ENCODE results near the gene PHRF1.
"Not testable (repeated sequence)": the region's sequence is repeated elsewhere in the genome, so short reads cannot be mapped to it uniquely, and the experiment has no call there.

Gene PHRF1

DNA sequence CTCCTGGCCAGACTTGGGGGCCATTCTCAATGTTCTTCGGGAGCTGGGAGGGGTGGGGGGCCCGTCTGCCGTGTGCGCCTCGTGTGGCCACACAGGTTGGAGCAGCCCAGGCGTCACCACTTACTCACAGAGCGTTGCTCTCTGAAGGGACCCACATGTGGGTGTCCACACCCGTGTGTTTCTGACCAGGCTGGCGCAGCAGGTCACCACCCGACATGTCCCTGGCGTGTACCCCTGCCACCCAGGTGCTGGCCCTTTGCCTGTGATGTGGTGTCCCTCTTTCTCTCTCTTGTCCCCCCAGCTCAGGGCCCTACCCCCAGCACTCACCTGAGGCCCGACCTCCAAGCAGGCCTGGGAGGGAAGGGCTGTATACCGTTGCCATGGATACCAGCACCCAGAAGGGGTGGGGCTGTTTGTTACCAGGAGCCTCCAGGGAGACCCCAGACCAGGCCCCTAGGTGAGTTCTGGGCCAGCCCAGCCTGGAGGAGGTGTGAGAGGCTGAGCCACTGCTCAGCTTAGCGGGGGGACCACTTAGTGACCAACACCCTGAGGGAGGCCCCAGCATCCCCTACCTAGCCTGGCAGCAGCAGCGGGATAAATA lies 17.1 kb upstream of the PHRF1 start:
- DNase-seq = no peak

DNA sequence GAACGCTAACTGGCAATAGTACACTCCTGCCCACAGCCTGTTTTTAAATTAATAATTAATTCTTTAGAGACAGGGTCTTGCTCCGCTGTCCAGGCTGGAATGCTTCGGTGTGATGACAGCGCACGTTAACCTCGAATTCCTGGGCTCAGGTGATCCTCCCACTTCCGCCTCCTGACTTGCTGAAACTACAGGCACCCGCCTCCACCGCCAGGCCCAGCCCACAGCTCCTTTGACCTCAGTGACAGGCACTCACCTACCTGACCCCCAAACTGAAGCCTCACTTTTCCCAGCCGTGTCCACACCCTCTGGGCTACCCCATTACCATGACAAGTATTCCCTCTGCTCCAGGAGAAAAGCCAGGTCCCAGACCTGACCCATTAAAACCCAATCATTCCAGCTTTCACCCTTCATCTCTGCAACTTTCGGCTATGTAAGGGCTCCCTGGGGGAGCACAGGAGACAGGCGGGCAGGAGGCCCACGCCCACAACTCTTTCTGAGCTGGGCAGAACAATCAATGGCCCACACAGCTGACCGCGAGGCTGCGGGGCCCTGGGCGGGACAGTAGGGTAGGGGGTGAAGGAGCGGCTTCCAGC lies 16.5 kb upstream of the PHRF1 start:
- no peak for DNase-seq

- peak; percentile 73 to 83 for DNase-seq
Observed at GRCh38 chr11:560305-561147, 15.7 kb upstream of the PHRF1 start, which contains the start of the genes LMNTD2 and RASSF7. LMNTD2 (minus strand) TSS chr11:560738; CDS start chr11:560716, 22 bp downstream. RASSF7 (plus strand) TSS chr11:560970; CDS start chr11:561769, 799 bp downstream.

DNA sequence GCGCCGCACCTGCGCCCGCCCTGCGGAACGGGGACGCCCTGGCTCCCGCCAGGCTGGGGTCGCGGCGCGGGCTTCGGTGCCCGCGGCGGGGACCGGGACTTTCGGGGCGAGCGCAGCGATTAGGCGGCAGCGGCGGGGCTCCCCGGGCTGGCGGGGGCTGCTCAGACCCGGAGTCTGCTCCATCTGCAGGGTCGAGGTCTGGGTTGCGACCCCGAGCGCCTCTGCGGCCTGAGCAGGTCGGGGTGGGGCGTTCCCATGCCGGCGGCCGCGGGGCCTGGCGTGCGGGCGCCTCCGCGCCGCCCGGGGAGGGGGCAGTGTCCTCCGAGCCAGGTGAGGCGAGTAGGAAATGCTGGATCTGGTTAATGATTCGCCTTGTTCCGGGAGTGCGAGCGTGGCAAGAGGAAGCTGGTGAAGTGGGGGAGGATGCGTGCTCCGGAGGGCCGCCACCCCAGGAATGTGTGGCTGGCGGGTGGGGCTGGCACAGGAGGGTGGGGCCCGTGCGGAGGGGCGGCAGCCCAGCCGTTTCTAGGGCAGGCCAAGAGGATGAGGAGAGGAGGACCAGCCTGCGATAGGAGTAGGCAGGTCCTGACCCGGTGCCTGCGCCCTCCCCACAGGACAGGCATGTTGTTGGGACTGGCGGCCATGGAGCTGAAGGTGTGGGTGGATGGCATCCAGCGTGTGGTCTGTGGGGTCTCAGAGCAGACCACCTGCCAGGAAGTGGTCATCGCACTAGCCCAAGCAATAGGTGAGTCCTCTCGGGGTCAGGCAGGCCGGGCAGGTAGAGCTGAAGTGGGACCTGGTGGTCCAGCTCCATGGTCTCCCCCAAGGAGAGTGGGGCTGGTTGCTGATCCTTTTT lies 14.9 kb upstream of the PHRF1 start:
- no peak for DNase-seq

DNA sequence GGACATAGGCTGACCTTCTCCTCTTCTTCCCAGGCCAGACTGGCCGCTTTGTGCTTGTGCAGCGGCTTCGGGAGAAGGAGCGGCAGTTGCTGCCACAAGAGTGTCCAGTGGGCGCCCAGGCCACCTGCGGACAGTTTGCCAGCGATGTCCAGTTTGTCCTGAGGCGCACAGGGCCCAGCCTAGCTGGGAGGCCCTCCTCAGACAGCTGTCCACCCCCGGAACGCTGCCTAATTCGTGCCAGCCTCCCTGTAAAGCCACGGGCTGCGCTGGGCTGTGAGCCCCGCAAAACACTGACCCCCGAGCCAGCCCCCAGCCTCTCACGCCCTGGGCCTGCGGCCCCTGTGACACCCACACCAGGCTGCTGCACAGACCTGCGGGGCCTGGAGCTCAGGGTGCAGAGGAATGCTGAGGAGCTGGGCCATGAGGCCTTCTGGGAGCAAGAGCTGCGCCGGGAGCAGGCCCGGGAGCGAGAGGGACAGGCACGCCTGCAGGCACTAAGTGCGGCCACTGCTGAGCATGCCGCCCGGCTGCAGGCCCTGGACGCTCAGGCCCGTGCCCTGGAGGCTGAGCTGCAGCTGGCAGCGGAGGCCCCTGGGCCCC lies 14.1 kb upstream of the PHRF1 start:
- no peak for DNase-seq

- DNase-seq = no peak
Observed at GRCh38 chr11:563066-563811, 13.0 kb upstream of the PHRF1 start.

GRCh38 chr11:563812-564578 lies 12.3 kb upstream of the PHRF1 start:
- no peak for DNase-seq

GRCh38 chr11:565921-566509 lies 10.3 kb upstream of the PHRF1 start:
- no peak for DNase-seq

DNA sequence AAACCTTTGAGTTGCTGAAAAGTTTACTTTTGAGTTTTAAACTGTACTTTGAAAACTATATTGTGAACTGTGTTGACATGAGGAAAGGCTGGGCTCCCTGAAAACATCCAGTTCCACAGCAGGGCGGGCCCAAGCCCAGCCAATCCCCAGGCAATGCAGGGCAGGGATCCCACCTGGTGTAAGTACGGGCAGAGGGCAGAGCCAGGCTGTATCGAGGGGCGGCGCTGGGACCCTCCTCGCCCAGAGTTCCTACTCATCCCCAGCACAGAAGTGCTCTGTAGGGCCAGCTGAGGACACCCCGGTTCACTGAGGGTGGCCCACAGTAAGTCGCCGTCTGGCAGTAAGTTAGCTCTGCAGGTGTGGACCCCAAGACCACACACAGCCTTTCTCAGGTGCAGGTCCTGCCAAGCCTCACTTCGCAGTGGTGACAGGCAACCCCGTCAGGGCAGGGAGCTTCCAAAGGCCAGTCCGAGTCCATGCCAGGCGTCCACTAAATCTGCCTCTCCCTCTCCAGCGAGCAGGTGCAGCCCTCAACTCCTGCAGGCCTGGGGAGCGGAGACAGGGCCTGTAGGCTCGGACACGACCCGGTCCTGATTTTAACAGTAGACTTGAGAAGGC lies 9.2 kb upstream of the PHRF1 start:
- no peak for DNase-seq

- no peak for DNase-seq
Observed at GRCh38 chr11:567629-568292, 8.5 kb upstream of the PHRF1 start.

DNA sequence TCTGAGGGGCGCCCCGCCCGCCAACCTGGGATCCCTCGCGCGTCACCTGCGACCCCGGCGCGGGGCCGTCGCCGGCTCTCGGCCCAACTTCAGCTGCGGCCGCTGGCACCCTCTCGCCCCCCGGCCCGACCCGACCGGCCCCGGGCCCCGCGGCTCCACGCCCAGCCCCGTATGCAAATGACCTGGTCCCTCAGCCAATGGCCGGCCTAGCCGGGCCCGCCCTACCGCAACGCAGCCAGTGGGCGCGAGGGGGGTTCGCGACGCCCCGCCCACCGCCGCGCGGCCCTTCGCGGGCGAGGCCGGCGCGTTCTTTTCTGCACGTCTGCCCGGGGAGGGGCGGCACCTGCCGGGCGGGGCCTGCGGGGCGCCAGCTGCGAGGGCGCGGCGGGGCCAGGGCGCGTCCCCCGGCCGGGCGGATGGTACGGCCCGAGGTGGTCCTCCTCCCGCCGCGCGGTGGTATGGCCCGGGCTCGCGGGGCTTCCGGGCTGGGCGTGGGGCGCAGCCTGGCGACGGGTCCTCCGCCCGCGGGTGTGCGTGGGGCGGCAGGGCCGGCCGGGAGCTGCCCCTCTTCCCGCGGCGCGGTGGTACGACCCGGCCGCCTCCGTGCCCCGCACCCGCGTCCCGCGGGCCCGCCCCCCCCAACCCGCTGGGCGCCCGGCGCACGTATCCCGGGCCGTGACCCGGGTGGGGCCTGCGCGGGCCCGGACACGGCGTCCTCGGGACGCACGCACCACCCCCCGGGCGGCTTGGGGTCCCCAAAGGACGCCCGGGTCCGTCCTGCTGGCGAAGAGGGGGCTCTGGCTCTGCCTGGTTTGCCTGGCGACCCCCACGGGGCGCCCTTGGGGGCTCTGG lies 7.7 kb upstream of the PHRF1 start:
- peak; percentile 80 to 84 for DNase-seq

- no peak for DNase-seq
Observed at GRCh38 chr11:569158-569885, 6.9 kb upstream of the PHRF1 start.

GRCh38 chr11:571802-572185 lies 4.5 kb upstream of the PHRF1 start:
- DNase-seq = no peak

GRCh38 chr11:573146-573759 lies 3.0 kb upstream of the PHRF1 start:
- DNase-seq = no peak

DNA sequence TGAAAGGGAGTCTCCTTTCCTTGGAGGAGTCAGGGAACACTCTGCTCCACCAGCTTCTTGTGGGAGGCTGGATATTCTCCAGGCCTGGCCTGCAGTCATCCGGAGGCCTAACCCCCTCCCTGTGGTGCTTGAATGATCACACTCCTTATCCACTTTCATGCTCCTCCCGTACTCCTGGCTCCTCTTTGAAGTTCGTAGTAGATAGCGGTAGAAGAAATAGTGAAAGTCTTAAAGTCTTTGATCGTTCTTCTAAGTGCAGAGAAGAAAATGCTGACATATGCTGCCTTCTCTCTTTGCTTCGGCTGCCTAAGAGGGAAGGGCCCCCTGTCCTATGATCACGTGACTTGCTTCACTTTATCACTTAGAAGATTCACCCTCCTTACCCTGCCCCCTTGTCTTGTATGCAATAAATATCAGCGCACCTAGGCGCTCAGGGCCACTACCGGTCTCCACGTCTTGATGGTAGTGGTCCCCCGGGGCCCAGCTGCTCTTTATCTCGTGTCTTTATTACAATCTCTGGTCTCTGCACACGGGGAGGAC lies 2.2 kb upstream of the PHRF1 start:
- DNase-seq = not testable (repeated sequence)

DNA sequence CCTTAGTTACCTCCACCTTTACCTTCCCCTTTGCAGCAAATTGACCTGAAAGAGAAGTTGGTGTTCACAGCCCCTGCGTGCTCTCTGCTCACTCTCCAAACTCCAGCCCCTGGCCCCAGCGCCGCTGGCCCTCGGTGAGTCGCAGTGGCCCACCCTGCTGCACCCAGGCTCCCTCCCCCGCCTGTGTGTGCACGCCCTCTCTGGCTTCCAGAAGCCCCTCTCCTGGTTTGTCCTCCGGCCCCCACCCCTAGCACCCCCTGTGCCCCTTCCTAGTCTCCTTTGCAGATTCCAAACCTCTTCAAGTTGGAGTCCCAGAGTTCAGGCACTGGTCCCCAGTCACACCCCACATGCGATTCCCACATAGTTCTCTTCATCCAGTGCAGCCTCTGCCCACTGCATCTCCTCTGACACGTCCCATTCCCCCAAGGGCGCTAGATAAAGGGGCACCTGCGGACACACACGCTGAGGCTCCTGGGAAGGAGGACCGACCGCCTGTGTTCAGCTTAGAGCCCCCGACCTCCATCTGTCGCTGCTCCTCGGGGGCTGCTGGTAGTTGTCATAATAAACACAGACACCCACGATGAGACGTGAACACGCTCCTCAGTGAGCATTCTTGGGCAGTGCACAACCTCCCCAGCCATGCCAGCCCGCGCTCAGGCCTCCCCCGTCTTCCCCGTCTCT lies 1.5 kb upstream of the PHRF1 start:
- no peak for DNase-seq
